GM21447 (cell line): Measurements from ENCODE around the gene KCNJ9.
"Not testable (repeated sequence)": the region's sequence is repeated elsewhere in the genome, so short reads cannot be mapped to it uniquely, and the experiment has no call there.

ENCODE experiments used
- ATAC-seq: cut with Tn5 transposase; IDR thresholded peaks from one replicate; pipeline ENCODE4 v1.9.1; 2021; ENCODE audit not compliant: unreplicated experiment

Gene KCNJ9

DNA sequence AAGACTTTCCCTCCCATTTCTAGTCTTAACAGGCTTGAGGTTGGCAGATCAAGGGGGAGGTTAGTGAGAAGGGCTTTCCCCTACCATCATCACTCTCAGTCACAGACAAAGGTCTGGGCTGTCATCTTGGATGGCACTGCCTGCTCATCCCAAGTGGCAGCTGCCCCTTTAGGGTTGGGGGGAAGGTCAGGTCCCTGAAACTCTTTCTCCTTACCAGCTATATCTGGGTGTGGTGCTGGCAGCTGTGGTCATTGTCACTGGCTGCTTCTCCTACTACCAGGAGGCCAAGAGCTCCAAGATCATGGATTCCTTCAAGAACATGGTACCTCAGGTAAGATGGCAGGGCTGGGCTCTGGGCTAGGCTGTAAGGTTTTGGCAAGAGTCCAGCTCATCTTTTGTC, 42.4 kb downstream of the KCNJ9 start:
- ATAC-seq: no peak

- no peak for ATAC-seq
Measured at GRCh38 chr1:160124705-160125478, 43.6 kb downstream of the KCNJ9 start.

DNA sequence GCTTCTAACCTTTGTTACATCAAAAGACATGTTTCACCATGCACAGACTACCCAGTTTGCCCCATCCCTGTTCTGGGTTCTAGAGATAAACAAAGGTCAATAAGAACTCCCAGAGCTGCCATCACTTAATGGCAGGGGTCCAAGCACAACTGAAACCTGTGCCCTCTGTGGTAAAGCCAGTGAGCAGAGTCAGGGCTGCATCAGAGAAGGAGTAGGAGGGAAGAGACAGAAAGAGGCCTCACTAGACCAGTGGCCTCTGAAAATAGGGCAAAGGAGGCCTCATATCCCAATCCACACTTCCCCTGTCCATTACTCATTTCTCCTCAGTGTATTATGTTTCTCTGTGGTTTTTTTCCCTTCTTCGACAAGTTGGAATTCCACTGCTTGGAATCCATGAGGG, 44.4 kb downstream of the KCNJ9 start:
- no peak for ATAC-seq

DNA sequence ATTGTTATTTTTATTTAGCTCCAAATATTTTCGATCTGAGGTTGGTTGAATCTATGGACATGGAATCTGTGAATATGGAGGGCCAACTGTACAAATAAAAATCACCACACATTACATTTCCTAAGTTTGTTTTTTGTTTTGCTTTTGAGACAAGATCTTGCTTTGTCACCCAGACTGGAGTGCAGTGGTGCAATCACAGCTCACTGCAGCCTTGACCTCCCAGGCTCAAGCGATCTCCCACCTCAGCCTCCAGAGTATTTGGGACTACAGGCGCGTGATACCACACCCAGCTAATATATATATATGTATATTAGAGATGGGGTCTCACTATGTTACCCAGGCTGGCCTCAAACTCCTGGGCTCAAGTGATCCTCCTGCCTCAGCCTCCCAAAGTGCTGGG, 45.0 kb downstream of the KCNJ9 start:
- ATAC-seq: not testable (repeated sequence)

DNA sequence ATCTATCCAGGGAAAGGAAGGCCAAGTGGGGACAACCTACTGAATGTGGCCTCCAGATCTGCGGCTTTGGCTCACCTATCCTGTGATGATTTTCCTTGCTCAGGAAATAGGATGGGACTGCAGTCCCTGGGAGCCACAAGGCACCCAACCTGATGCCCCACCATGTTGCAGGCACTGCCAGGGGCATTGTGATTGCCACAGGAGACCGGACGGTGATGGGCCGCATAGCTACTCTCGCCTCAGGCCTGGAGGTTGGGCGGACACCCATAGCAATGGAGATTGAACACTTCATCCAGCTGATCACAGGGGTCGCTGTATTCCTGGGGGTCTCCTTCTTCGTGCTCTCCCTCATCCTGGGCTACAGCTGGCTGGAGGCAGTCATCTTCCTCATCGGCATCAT, 46.0 kb downstream of the KCNJ9 start:
- ATAC-seq: no peak

- no peak for ATAC-seq
Measured at GRCh38 chr1:160127865-160128523, 46.7 kb downstream of the KCNJ9 start.

GRCh38 chr1:160128636-160129035, 47.3 kb downstream of the KCNJ9 start:
- ATAC-seq: no peak

GRCh38 chr1:160129046-160129445, 47.7 kb downstream of the KCNJ9 start:
- no peak for ATAC-seq

- no peak for ATAC-seq
Measured at GRCh38 chr1:160129558-160129957, 48.2 kb downstream of the KCNJ9 start.

DNA sequence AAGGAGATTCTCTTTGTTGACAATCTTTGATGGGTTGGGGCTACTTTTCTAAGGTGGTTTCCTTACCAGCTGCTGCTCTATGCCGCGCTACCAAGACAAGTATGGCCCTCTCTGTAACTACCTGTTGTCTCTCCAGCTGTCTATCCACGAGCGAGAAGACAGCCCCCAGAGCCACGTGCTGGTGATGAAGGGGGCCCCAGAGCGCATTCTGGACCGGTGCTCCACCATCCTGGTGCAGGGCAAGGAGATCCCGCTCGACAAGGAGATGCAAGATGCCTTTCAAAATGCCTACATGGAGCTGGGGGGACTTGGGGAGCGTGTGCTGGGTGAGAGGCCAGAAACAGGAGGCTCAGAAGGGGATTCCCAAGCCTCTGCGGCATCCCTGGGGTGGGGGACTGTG, 48.6 kb downstream of the KCNJ9 start:
- no peak for ATAC-seq

GRCh38 chr1:160130486-160130885, 49.1 kb downstream of the KCNJ9 start:
- ATAC-seq: no peak

GRCh38 chr1:160130939-160131338, 49.6 kb downstream of the KCNJ9 start:
- ATAC-seq: no peak

DNA sequence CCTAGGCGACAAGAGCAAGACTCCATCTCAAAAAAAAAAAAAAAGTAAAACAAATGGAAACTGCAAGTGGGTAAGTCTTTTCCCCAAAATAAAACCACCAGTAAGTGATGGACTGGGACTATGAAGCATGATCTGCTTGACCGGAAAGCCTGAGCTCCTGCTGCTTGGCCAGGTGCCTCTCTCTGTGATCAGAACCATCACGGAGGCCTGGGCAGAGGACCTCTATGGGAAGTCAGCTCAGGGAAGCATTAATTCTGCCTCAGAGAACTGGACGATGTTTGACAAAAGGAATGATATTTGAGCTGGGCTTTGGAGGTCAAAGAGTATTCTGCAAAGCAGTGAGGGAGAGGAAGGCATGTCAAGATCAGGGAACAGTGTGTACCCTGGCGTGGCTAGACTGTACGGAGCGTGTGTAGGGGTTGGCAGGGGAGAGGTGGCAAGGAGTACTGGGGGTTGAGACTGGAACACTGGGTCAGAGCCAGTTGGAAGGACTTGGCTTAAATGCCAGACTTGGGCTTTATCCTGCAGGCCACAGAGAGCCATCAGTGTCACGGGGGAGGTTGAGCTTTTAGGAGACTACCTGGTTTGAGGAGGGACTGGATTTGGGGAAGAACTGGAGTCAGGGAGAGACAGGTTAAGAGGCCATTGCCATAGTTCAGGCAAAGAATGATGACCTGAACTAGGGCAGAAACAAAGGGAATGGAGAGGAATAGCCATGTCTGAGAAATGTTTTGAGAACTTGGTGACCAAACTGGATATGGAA, 50.6 kb downstream of the KCNJ9 start:
- no peak for ATAC-seq

- ATAC-seq: no peak
Measured at GRCh38 chr1:160133990-160134770, 52.8 kb downstream of the KCNJ9 start.

DNA sequence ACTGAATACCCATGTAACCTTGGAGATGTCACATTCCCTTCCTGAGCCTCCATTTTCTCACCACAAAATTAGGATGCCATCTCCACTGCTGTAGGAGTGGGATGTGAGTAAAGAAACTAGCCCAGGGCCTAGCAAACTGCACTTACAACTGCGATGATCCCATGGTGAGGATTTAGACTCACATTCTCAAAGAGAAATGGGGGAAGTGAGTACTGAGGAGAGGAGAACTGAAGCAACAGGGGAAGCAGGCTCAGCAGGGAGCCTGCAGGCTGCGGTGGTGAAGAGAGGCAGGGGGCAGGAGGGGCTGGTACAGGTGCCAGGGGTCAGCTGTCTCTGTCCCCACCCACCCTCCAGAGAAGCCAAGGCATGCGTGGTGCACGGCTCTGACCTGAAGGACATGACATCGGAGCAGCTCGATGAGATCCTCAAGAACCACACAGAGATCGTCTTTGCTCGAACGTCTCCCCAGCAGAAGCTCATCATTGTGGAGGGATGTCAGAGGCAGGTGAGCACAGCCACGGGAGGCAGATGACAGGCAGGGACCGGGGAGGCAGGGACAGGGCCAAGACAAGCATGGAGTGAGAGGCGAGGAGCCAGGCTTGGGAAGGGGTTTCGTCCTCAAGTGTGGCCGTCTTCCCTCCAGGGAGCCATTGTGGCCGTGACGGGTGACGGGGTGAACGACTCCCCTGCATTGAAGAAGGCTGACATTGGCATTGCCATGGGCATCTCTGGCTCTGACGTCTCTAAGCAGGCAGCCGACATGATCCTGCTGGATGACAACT, 53.6 kb downstream of the KCNJ9 start:
- ATAC-seq: no peak

DNA sequence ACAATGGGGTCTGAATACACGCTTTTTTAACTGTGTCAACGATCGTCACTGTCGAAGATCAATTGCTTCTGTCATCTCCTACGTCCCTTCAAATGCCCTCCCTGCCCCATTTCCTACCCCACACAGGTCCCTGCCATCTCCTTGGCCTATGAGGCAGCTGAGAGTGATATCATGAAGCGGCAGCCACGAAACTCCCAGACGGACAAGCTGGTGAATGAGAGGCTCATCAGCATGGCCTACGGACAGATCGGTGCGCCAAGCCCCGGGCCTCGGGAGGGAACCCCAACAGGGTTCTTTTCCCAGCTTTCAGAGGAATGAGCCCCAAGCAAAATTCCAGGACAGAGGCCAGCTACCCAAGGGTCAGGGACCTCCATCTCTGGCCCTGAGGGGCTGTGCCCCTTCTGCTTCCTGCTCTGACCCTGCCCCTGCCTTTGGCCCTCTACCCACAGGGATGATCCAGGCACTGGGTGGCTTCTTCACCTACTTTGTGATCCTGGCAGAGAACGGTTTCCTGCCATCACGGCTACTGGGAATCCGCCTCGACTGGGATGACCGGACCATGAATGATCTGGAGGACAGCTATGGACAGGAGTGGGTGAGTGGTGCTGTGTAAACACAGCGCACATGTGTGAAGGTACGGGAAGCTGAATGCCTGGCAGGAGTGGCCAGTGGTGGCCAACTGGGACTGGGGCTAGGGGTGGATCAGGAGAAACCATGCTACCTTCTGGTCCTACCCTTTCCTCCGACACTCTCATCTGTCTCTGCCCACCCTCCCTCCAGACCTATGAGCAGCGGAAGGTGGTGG, 55.0 kb downstream of the KCNJ9 start:
- no peak for ATAC-seq

GRCh38 chr1:160136926-160137200, 55.5 kb downstream of the KCNJ9 start:
- no peak for ATAC-seq

DNA sequence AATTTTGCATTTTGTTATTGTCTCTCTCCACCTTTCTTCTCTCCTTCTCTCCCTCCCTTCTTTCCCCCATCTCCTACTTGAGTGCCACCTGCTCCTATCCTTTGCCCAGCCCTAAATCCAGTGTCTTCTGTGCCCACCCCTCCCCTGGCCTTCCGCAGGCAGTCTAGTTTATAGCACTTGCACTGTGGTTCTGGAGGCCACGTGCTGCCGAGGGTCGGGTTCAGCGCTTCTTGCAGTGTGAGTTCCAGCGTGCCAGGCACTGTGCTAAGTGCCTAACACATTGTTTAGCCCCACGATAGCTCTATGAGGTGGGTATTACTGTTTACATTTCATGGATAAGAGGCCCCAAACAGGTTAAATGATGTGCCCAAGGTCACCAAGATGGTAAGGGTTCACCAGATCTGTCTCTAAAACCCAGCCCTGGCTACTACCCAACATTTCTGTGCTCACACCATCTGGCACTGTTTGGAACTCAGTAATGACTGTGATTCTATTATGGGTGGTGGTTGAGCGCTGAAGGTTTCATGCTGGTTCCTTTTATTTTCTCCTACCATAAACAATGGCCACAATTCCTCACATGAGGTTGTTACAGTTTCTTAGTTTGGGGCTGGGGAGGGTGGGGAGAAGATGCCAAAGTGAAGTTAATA, 56.0 kb downstream of the KCNJ9 start:
- ATAC-seq: no peak

DNA sequence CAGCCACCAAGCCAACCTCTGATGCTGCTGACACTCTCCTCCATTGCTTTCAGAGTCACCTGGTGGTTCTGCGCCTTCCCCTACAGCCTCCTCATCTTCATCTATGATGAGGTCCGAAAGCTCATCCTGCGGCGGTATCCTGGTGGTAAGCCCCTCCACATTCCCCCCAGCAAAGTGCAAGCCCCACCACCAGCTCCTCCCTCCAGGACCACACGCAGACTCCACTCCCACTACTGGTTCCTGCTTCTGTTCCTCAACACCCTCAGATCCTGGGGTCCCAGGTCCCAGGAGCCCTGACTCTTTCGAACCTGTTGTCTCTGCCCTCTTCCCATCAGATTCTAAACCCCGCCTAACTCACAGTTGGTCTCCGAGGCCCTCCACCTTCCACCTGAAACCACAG, 58.5 kb downstream of the KCNJ9 start:
- no peak for ATAC-seq
